SK-N-MC (cell line): ENCODE results near the gene MPPE1.

Experiments used
- EZH2 ChIP-seq: fragments of 200-600 bp; sonication (generic); IDR thresholded peaks from one replicate; pipeline ENCODE4 v1.6.1; 2017; ENCODE audit warnings: antibody characterized with exemption
- POLR2AphosphoS5 ChIP-seq: IDR thresholded peaks from 2 replicates; pipeline ENCODE4 v1.6.1; 2012; ENCODE audit warnings: mild to moderate bottlenecking, low read depth, low read length, borderline replicate concordance

GRCh38 chr18:11899063-11899462 lies 9.1 kb downstream of the MPPE1 start:
- no peak for TF ChIP-seq EZH2
- TF ChIP-seq POLR2AphosphoS5: no peak
